WTC11 (cell line): ENCODE data around the gene COL27A1. TPM values are rescaled to one million over a fixed set of nuclear protein-coding genes. Genes with fewer than 3 reads are reported as not detected.

Experiments
- ATAC-seq: fragments of 200-7000 bp; cut with Tn5 transposase; 2 replicates; pipeline ENCODE4 v1.10.0; 2021; ENCODE audit warnings: mild to moderate bottlenecking, moderate library complexity
- CTCF ChIA-PET: fragments of 300-600 bp; sonication (Branson Sonifier 250); formaldehyde crosslinking; loops from one replicate; lab custom pipeline; 2021; ENCODE audit warnings: antibody characterized with exemption; lab: Charles Lee
- POLR2A ChIA-PET: fragments of 350-600 bp; sonication (Branson Sonifier 250); formaldehyde crosslinking; loops from one replicate; lab custom pipeline; 2021; ENCODE audit warnings: antibody characterized with exemption; lab: Charles Lee
- DNase-seq: peaks from one replicate; pipeline ENCODE4 v3.0.0; 2021; ENCODE audit warnings: low spot score
- H3K27ac Mint-ChIP-seq: 2 replicates; pipeline ENCODE4 v1.8.0; 2021; ENCODE audit warnings: mixed read lengths
- H3K27me3 Mint-ChIP-seq: 2 replicates; pipeline ENCODE4 v1.8.0; 2021; ENCODE audit warnings: low read depth, mild to moderate bottlenecking, moderate library complexity, mixed read lengths
- H3K36me3 Mint-ChIP-seq: 2 replicates; pipeline ENCODE4 v1.8.0; 2021; ENCODE audit warnings: mixed read lengths
- H3K4me1 Mint-ChIP-seq: 2 replicates; pipeline ENCODE4 v1.8.0; 2022; ENCODE audit warnings: mixed read lengths
- H3K4me3 Mint-ChIP-seq: 2 replicates; pipeline ENCODE4 v1.8.0; 2021; ENCODE audit warnings: mild to moderate bottlenecking, moderate library complexity, mixed read lengths
- H3K9me3 Mint-ChIP-seq: 2 replicates; pipeline ENCODE4 v1.8.0; 2021; ENCODE audit warnings: mixed read lengths
- FOXP1 ChIP-seq: sonication (generic); formaldehyde crosslinking; IDR thresholded peaks from 2 replicates; pipeline ENCODE4 v1.8.0; 2022; ENCODE audit warnings: missing genetic modification reagents, mild to moderate bottlenecking, moderate library complexity, borderline replicate concordance
- FOXP4 ChIP-seq: sonication (generic); formaldehyde crosslinking; IDR thresholded peaks from 2 replicates; pipeline ENCODE4 v1.8.0; 2022; ENCODE audit warnings: mild to moderate bottlenecking, missing genetic modification reagents
- MLX ChIP-seq: sonication (generic); formaldehyde crosslinking; IDR thresholded peaks from 2 replicates; pipeline ENCODE4 v1.8.1; 2023; ENCODE audit warnings: mild to moderate bottlenecking, missing genetic modification reagents, moderate library complexity
- NR1H2 ChIP-seq: sonication (generic); formaldehyde crosslinking; IDR thresholded peaks from 2 replicates; pipeline ENCODE4 v1.9.0; 2021; ENCODE audit warnings: mild to moderate bottlenecking, moderate library complexity, missing genetic modification reagents
- NR3C1 ChIP-seq: sonication (generic); formaldehyde crosslinking; conservative IDR thresholded peaks from 2 replicates; pipeline ENCODE4 v1.8.1; 2023; ENCODE audit warnings: low read depth, mild to moderate bottlenecking, missing genetic modification reagents
- USF1 ChIP-seq: sonication (generic); formaldehyde crosslinking; IDR thresholded peaks from 2 replicates; pipeline ENCODE4 v1.8.0; 2022; ENCODE audit warnings: mild to moderate bottlenecking, missing genetic modification reagents
- ZNF263 ChIP-seq: sonication (generic); formaldehyde crosslinking; IDR thresholded peaks from 2 replicates; pipeline ENCODE4 v1.8.1; 2022; ENCODE audit warnings: low read depth, mild to moderate bottlenecking, moderate library complexity, missing genetic modification reagents
- ZNF396 ChIP-seq: fragments of 250-450 bp; sonication (Bioruptor Pico); IDR thresholded peaks from 2 replicates; pipeline ENCODE4 v1.8.0; 2021; ENCODE audit warnings: mild to moderate bottlenecking, moderate library complexity, borderline replicate concordance
- ZNF423 ChIP-seq: fragments of 250-450 bp; sonication (Bioruptor Pico); IDR thresholded peaks from 2 replicates; pipeline ENCODE4 v2.1.2; 2022; ENCODE audit warnings: mild to moderate bottlenecking, moderate library complexity
- ZSCAN18 ChIP-seq: fragments of 250-450 bp; sonication (Bioruptor Pico); IDR thresholded peaks from 2 replicates; pipeline ENCODE4 v2.1.2; 2022; ENCODE audit warnings: mild to moderate bottlenecking, moderate library complexity
- total RNA-seq: library from RNA; stranded (reverse); gene quantifications from 3 replicates; pipeline ENCODE4 v1.2.3, GENCODE V29; 2021
- TF ChIP-seq, protein P1 (sequence below): sonication (generic); formaldehyde crosslinking; conservative IDR thresholded peaks from 2 replicates; pipeline ENCODE4 v1.8.1; 2023; ENCODE audit warnings: mild to moderate bottlenecking, low read depth, missing genetic modification reagents, moderate library complexity
- TF ChIP-seq, protein P2 (sequence below): fragments of 250-450 bp; sonication (Bioruptor Pico); IDR thresholded peaks from 2 replicates; pipeline ENCODE4 v1.9.0; 2021; ENCODE audit warnings: moderate library complexity, mild to moderate bottlenecking, inconsistent platforms, borderline replicate concordance
- TF ChIP-seq, protein P3 (sequence below): sonication (generic); formaldehyde crosslinking; IDR thresholded peaks from 2 replicates; pipeline ENCODE4 v1.8.1; 2022; ENCODE audit warnings: missing genetic modification reagents, borderline replicate concordance

The COL27A1 gene
- total RNA-seq, 1 experiment from 2014 or later: 47.5 TPM

- POLR2A ChIA-PET: no interaction called here
- no peak for ATAC-seq
- peaks cover 29% of the 10 kb centered on the region for H3K9me3 Mint-ChIP-seq
- no peaks in the 10 kb centered on the region; the same call in 1 of the 2 replicates for H3K27me3 Mint-ChIP-seq
- no peak overlapping the region for H3K4me3 Mint-ChIP-seq
- peaks cover 48% of the 10 kb centered on the region for H3K36me3 Mint-ChIP-seq
- no peaks in the 10 kb centered on the region for H3K4me1 Mint-ChIP-seq
- no peak overlapping the region for H3K27ac Mint-ChIP-seq
- TF ChIP-seq MLX (CRISPR knock-in tag): no peak
- TF ChIP-seq, protein P1, sequence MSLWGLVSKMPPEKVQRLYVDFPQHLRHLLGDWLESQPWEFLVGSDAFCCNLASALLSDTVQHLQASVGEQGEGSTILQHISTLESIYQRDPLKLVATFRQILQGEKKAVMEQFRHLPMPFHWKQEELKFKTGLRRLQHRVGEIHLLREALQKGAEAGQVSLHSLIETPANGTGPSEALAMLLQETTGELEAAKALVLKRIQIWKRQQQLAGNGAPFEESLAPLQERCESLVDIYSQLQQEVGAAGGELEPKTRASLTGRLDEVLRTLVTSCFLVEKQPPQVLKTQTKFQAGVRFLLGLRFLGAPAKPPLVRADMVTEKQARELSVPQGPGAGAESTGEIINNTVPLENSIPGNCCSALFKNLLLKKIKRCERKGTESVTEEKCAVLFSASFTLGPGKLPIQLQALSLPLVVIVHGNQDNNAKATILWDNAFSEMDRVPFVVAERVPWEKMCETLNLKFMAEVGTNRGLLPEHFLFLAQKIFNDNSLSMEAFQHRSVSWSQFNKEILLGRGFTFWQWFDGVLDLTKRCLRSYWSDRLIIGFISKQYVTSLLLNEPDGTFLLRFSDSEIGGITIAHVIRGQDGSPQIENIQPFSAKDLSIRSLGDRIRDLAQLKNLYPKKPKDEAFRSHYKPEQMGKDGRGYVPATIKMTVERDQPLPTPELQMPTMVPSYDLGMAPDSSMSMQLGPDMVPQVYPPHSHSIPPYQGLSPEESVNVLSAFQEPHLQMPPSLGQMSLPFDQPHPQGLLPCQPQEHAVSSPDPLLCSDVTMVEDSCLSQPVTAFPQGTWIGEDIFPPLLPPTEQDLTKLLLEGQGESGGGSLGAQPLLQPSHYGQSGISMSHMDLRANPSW: no peak
- no peak for TF ChIP-seq ZNF396
- CTCF ChIA-PET: interaction anchor here (0.6 to 3.4 kb wide), 6 partner anchors 32 to 104 kb away, joined by 3 to 18 read pairs (median 4); partner anchors contain the start of gene COL27A1
- DNase-seq: no peak
Measured at GRCh38 chr9:114186605-114187289, 31.4 kb downstream of the COL27A1 start.

DNA sequence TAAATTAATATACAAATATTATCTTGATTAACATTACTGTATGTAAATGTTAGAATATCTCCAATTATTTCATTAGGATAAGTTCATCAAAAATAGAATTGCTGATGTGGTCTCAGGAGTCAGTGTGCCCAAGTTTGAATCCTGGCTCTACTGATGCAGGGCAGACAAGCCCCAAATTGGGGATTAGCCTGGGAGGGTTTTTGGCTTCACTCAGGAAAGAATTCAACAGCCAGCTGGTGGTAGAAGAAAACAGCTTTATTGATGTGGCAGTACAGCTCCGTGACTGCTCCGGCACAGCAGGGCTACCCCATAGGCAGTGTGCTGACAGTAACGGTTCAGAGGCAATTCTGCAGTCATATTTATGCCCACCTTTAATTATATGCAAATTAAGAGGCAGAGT, 32.5 kb downstream of the COL27A1 start:
- ATAC-seq: no peak
- ChIA-PET POLR2A (no interaction called here), CTCF (interaction anchor here (1.2 to 3.4 kb wide), 2 partner anchors 51 to 80 kb away, joined by 4 to 18 read pairs; no protein-coding TSS in a partner anchor)

GRCh38 chr9:114189823-114190562, 34.7 kb downstream of the COL27A1 start:
- ChIA-PET POLR2A (no interaction called here), CTCF (interaction anchor here (1.1 kb wide), 1 partner anchor 101 kb away, joined by 3 read pairs; no protein-coding TSS in a partner anchor)
- Mint-ChIP-seq H3K36me3 (peaks cover 51% of the 10 kb centered on the region), H3K9me3 (peaks cover 30% of the 10 kb centered on the region), H3K27me3 (no peaks in the 10 kb centered on the region; the same call in 1 of the 2 replicates), H3K4me1 (no peaks in the 10 kb centered on the region), H3K4me3 (no peak overlapping the region), H3K27ac (no peak overlapping the region)
- DNase-seq (no peak), ATAC-seq (no peak)
- TF ChIP-seq FOXP1: no peak
- TF ChIP-seq ZSCAN18: no peak
- TF ChIP-seq FOXP4 (CRISPR knock-in tag): no peak
- no peak for TF ChIP-seq ZNF263 (CRISPR knock-in tag)
- TF ChIP-seq NR3C1: no peak
- TF ChIP-seq, protein P1: no peak
- TF ChIP-seq, protein P2, sequence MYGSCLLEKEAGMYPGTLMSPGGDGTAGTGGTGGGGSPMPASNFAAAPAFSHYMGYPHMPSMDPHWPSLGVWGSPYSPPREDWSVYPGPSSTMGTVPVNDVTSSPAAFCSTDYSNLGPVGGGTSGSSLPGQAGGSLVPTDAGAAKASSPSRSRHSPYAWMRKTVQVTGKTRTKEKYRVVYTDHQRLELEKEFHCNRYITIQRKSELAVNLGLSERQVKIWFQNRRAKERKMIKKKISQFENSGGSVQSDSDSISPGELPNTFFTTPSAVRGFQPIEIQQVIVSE: no peak
- TF ChIP-seq, protein P3, sequence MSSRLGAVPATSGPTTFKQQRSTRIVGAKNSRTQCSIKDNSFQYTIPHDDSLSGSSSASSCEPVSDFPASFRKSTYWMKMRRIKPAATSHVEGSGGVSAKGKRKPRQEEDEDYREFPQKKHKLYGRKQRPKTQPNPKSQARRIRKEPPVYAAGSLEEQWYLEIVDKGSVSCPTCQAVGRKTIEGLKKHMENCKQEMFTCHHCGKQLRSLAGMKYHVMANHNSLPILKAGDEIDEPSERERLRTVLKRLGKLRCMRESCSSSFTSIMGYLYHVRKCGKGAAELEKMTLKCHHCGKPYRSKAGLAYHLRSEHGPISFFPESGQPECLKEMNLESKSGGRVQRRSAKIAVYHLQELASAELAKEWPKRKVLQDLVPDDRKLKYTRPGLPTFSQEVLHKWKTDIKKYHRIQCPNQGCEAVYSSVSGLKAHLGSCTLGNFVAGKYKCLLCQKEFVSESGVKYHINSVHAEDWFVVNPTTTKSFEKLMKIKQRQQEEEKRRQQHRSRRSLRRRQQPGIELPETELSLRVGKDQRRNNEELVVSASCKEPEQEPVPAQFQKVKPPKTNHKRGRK (CRISPR knock-in tag): no peak

More for the DNA sequence above, 32.5 kb downstream of the COL27A1 start:
- no peak for DNase-seq
- H3K27me3 Mint-ChIP-seq: no peaks in the 10 kb centered on the region; the same call in 1 of the 2 replicates
- H3K4me3 Mint-ChIP-seq: no peak overlapping the region
- no peak for TF ChIP-seq ZNF423 (CRISPR knock-in tag)
- no peak for TF ChIP-seq USF1 (CRISPR knock-in tag)
- TF ChIP-seq NR1H2 (CRISPR knock-in tag): no peak
- TF ChIP-seq, all 79 proteins: peak for 0
- peaks cover 30% of the 10 kb centered on the region for H3K9me3 Mint-ChIP-seq
- no peak overlapping the region for H3K27ac Mint-ChIP-seq
- peaks cover 51% of the 10 kb centered on the region for H3K36me3 Mint-ChIP-seq
- no peaks in the 10 kb centered on the region for H3K4me1 Mint-ChIP-seq
